ENCODE data around the gene ARHGEF4.

GRCh38 chr2:130825231-130825965 is 11.3 kb upstream of the ARHGEF4 start:
- TF ChIP-seq CTCF (IDR thresholded peaks at IDR 0.05; ENCODE audit: extremely low read depth in 1 of 2, insufficient read depth in 1 of 2, low read depth in 1 of 2, low read length in 2 of 2) (no peak), EZH2 (IDR thresholded peaks at IDR 0.05; ENCODE audit: borderline replicate concordance, low read depth, low read length, severe bottlenecking) (no peak), MAX (IDR thresholded peaks at IDR 0.05; ENCODE audit: insufficient read depth, insufficient read length) (no peak), POLR2A (IDR thresholded peaks at IDR 0.05; ENCODE audit: low read depth, low read length) (no peak)

All from endothelial cell of umbilical vein (primary cell).